Measurements from ENCODE around the gene UBE2B. TPM values are rescaled to one million over a fixed set of nuclear protein-coding genes. Genes with fewer than 3 reads are reported as not detected.

The UBE2B gene
- total RNA-seq, 4 donors from 2014 or later, result 61.6 to 124 (median 69.2) TPM

DNA sequence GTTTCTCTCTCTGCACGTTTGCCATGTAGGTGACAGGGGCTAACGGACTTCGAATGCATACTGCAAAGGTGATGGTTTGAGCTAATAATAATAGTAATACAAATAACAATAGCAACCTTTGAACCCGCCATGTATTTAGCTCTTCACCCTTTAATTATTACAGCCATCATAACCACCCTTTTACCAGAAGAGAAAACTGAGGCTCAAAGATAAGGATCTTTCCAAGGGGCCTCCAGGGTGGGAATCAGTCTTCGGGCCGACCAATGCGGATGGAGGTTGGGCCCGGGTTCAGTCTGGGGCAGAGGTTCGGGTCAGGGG lies 39.8 kb downstream of the UBE2B start:
- Histone ChIP-seq H3K9me3 (no peaks in the 10 kb centered on the region), H3K4me1 (peaks cover 5 to 35% (median 18%) of the 10 kb centered on the region in 4 donors), H3K4me3 (peak overlapping the region; percentile 59 to 91 (median 80)), H3K27ac (peak overlapping the region in 3 of 4 donors; percentile 55 to 86 (median 84)), H3K27me3 (no peaks in the 10 kb centered on the region), H3K36me3 (peaks cover 0 to 18% (median 0%) of the 10 kb centered on the region in 3 donors)
- DNase-seq (ENCODE audit: low spot score in 2 of 2), result no peak
- WGBS, 2 donors, result 9 to 10% methylated on average over 9 of the region's 9 CpGs
- no peak for TF ChIP-seq EP300 (IDR thresholded peaks at IDR 0.05)
- TF ChIP-seq POLR2A (IDR thresholded peaks at IDR 0.05), result no peak
- TF ChIP-seq, protein P1, sequence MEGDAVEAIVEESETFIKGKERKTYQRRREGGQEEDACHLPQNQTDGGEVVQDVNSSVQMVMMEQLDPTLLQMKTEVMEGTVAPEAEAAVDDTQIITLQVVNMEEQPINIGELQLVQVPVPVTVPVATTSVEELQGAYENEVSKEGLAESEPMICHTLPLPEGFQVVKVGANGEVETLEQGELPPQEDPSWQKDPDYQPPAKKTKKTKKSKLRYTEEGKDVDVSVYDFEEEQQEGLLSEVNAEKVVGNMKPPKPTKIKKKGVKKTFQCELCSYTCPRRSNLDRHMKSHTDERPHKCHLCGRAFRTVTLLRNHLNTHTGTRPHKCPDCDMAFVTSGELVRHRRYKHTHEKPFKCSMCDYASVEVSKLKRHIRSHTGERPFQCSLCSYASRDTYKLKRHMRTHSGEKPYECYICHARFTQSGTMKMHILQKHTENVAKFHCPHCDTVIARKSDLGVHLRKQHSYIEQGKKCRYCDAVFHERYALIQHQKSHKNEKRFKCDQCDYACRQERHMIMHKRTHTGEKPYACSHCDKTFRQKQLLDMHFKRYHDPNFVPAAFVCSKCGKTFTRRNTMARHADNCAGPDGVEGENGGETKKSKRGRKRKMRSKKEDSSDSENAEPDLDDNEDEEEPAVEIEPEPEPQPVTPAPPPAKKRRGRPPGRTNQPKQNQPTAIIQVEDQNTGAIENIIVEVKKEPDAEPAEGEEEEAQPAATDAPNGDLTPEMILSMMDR (IDR thresholded peaks at IDR 0.05), result no peak

DNA sequence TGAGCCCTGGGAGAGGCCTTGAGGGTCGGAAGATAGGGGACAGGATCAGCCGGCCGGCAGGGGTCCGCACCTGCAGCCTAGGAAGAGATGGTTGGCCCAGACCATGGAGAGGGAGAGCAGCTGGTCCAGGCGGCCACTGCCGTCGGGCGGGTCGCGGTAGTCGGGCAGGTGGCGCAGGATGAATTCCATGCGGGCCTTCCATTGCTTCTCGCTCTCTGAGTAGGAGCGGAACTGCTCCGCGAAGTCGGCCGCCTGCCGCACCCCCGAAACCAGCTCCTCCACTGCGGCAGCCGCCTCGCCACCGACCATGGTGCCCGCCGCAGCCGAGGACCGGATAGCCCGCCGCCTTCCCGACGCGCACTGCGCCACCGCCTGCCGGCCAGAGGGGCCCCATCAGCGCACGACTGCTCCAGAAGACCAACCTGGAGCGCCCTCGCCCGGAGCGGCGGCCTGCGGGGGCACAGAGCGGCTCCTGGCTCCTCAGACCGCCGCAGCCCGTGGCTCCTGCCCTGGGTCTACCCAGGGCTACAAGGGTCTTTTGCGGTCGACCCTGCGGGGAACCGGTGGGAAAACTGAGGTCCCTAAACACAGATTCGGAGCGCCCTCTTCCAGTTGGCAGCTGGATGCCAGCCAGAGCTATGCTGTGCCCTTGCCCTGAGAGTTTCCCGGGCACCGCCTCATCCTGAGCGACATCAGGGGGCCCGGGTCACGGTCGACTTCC lies 40.3 kb downstream of the UBE2B start, which contains the start of gene CDKN2AIPNL:
Gene CDKN2AIPNL (minus strand): TSS at position 336 of the 721 bp plus-strand sequence. CDS start 27 bp downstream, at position 309.
- Histone ChIP-seq H3K4me3 (peak within 1 kb of the TSS; percentile 59 to 91 (median 80)), H3K36me3 (peaks cover 0 to 13% (median 0%) of the 10 kb centered on the region in 3 donors), H3K4me1 (peaks cover 5 to 35% (median 18%) of the 10 kb centered on the region in 4 donors), H3K27ac (peak within 1 kb of the TSS; percentile 55 to 89 (median 85)), H3K9me3 (no peaks in the 10 kb centered on the region), H3K27me3 (no peaks in the 10 kb centered on the region)
- WGBS, 2 donors, result 0 to 1% methylated on average over 30 to 33 of the region's 61 CpGs
- DNase-seq (ENCODE audit: low spot score in 2 of 2), result peak; percentile 81
- TF ChIP-seq, protein P1 (IDR thresholded peaks at IDR 0.05), result peak; percentile 70 to 97 (median 94)
- TF ChIP-seq EP300 (IDR thresholded peaks at IDR 0.05) (peak; percentile 74 to 96), POLR2A (IDR thresholded peaks at IDR 0.05) (peak in 1 of 2 donors; percentile 51)

DNA sequence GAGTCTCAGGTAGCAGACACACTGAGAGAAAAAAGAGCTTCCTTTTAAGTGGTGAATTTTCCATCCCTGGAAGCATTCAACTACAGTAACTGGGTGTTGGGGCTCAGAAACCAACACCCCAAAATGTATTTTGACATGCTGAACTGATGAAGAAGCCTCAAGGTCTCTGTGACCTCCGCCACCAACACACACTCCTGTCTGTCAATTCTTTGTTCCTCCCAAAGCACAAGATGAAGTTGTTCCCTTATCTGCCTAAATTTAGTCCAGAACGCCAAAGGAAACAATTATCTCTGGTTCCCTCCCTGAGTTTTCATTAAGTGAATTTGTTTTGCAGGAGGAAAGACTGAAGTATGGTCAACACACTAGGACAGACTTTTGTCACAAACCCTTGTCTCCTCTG lies 41.7 kb downstream of the UBE2B start:
- Histone ChIP-seq H3K4me3 (no peak overlapping the region), H3K27me3 (no peaks in the 10 kb centered on the region), H3K9me3 (no peaks in the 10 kb centered on the region), H3K4me1 (peaks cover 5 to 35% (median 18%) of the 10 kb centered on the region in 4 donors), H3K36me3 (peaks cover 0 to under 1% (median 0%) of the 10 kb centered on the region in 3 donors), H3K27ac (peak overlapping the region in 1 of 4 donors; percentile 84)
- no peak for DNase-seq (ENCODE audit: low spot score in 2 of 2)
- TF ChIP-seq POLR2A (IDR thresholded peaks at IDR 0.05) (no peak), EP300 (IDR thresholded peaks at IDR 0.05) (no peak)
- TF ChIP-seq, protein P1 (IDR thresholded peaks at IDR 0.05), result no peak
- 78 to 83% methylated on average over 2 of the region's 2 CpGs for WGBS, 2 donors

DNA sequence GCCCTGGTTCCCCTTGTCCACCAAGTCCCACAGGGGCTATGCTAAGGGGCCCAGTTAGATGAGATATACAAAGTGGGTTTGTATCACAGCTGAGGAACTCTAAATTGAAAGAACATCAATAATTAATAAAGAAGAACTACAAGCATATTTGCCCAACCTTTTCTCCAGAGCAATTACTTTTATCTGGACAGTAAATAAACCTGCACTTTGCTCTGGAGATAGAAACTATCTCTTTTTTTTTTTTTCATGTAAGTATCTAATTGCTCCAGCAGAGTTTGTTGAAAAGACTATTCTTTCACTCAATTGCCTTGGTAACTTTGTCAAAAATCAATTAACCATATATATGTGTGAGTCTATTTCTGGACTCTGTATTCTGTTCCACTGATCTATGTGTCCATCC lies 46.3 kb downstream of the UBE2B start:
- no peaks in the 10 kb centered on the region for H3K36me3 ChIP-seq
- TF ChIP-seq EP300 (IDR thresholded peaks at IDR 0.05) (no peak), POLR2A (IDR thresholded peaks at IDR 0.05) (no peak)
- TF ChIP-seq, protein P1 (IDR thresholded peaks at IDR 0.05), result no peak
- no peak for DNase-seq (ENCODE audit: low spot score in 2 of 2)

DNA sequence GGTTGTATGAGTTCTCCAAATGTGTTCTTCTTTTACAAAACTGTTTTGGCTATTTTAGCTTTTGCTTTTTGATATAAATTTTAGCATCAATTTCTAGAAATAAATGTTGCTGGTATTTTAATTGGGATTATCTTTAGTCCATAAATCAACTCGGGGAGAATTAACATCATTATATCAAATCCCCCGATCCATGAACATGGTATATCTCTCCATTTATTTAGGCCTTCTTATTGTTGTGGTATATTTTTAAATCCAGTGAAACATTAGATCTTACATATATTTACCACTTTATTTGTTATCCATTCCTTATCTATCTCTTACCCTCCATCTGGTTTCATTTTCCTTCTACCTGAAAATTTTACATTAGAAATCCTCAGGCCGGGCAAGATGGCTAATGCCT lies 47.6 kb downstream of the UBE2B start:
- Histone ChIP-seq H3K4me1 (no peaks in the 10 kb centered on the region), H3K36me3 (no peaks in the 10 kb centered on the region), H3K27me3 (no peaks in the 10 kb centered on the region), H3K27ac (no peak overlapping the region), H3K9me3 (peaks cover 0 to 15% (median 1%) of the 10 kb centered on the region in 4 donors), H3K4me3 (no peak overlapping the region)
- 95 to 97% methylated on average over 3 of the region's 3 CpGs for WGBS, 2 donors
- TF ChIP-seq POLR2A (IDR thresholded peaks at IDR 0.05) (no peak), EP300 (IDR thresholded peaks at IDR 0.05) (no peak)
- TF ChIP-seq, protein P1 (IDR thresholded peaks at IDR 0.05), result no peak
- DNase-seq (ENCODE audit: low spot score in 2 of 2), result no peak

More for the DNA sequence above, 46.3 kb downstream of the UBE2B start:
- H3K4me3 ChIP-seq, result no peak overlapping the region
- H3K27me3 ChIP-seq, result no peaks in the 10 kb centered on the region
- peaks cover 0 to 15% (median 1%) of the 10 kb centered on the region in 4 donors for H3K9me3 ChIP-seq
- H3K27ac ChIP-seq, result peak overlapping the region in 1 of 4 donors; percentile 0
- peaks cover 0 to 2% (median 1%) of the 10 kb centered on the region in 4 donors for H3K4me1 ChIP-seq

All from tibial nerve (tissue), 4 donors.